Right atrium auricular region (tissue), 2 donors: ENCODE results near the gene EID1. TPM values are rescaled to one million over a fixed set of nuclear protein-coding genes. Genes with fewer than 3 reads are reported as not detected.

ENCODE experiments used
- DNase-seq: peaks from one replicate; pipeline ENCODE4 v3.0.0-alpha.2; 2019; ENCODE audit warnings: low spot score
- H3K27ac ChIP-seq, 2 donors: fragments of 200-600 bp; sonication (generic); 1 replicate in 1 of 2; 2 replicates in 1 of 2; pipeline ENCODE4 v1.5.1; 2016 to 2019
- H3K27me3 ChIP-seq, 2 donors: fragments of 200-600 bp; sonication (generic); one replicate each; pipeline versions ENCODE4 v1.5.1 to v1.6.0; 2017 to 2019
- H3K36me3 ChIP-seq: fragments of 200-600 bp; sonication (generic); one replicate; pipeline ENCODE4 v1.5.1; 2016
- H3K4me1 ChIP-seq, 2 donors: fragments of 200-600 bp; sonication (generic); one replicate each; pipeline versions ENCODE4 v1.5.1 to v1.6.0; 2017 to 2019
- H3K4me3 ChIP-seq, 2 donors: fragments of 200-600 bp; sonication (generic); 1 replicate in 1 of 2; 2 replicates in 1 of 2; pipeline ENCODE4 v1.5.1; 2017 to 2019; ENCODE audit warnings: mild to moderate bottlenecking in 1 of 2, moderate library complexity in 1 of 2
- H3K9me3 ChIP-seq, 2 donors: fragments of 200-600 bp; sonication (generic); one replicate each; pipeline ENCODE4 v1.5.1; 2019
- total RNA-seq, 2 donors: library from RNA; depleted of rRNA; stranded (reverse); fragments of >200 nt; gene quantifications; one replicate each; pipeline ENCODE4 v1.1.0, GENCODE V29; 2016
- TF ChIP-seq, protein P1 (sequence below), 2 donors: fragments of 200-600 bp; sonication (generic); IDR thresholded peaks; one replicate each; pipeline ENCODE4 v1.5.1; 2019; ENCODE audit warnings: antibody characterized with exemption in 2 of 2

The EID1 gene
- total RNA-seq, 2 donors from 2014 or later = 369 to 524 TPM

DNA sequence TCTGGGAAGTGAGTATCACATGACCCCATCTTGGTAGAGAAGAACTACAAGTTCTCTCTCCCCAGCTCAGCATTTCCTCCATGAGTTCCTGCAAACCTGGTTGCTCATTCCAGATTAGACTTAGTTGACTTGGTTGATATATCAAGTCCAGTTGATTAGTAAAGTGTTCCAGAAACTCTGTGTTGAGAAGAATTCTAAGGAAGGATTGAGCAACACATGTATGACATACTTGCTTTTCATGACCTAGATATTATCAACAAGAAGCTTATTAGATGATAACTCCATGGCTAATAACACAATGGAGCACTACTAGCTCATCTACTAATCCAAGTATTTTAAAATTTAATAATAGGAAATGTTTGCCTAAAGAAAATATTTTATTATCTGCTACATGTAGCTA lies 6.4 kb upstream of the EID1 start:
- Histone ChIP-seq H3K27ac (no peak overlapping the region), H3K4me1 (peaks cover 0 to 4% of the 10 kb centered on the region in 2 donors), H3K4me3 (no peak overlapping the region), H3K9me3 (no peaks in the 10 kb centered on the region), H3K27me3 (no peaks in the 10 kb centered on the region), H3K36me3 (no peaks in the 10 kb centered on the region)
- no peak for DNase-seq
- TF ChIP-seq, protein P1, sequence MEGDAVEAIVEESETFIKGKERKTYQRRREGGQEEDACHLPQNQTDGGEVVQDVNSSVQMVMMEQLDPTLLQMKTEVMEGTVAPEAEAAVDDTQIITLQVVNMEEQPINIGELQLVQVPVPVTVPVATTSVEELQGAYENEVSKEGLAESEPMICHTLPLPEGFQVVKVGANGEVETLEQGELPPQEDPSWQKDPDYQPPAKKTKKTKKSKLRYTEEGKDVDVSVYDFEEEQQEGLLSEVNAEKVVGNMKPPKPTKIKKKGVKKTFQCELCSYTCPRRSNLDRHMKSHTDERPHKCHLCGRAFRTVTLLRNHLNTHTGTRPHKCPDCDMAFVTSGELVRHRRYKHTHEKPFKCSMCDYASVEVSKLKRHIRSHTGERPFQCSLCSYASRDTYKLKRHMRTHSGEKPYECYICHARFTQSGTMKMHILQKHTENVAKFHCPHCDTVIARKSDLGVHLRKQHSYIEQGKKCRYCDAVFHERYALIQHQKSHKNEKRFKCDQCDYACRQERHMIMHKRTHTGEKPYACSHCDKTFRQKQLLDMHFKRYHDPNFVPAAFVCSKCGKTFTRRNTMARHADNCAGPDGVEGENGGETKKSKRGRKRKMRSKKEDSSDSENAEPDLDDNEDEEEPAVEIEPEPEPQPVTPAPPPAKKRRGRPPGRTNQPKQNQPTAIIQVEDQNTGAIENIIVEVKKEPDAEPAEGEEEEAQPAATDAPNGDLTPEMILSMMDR (IDR thresholded peaks at IDR 0.05) = no peak

DNA sequence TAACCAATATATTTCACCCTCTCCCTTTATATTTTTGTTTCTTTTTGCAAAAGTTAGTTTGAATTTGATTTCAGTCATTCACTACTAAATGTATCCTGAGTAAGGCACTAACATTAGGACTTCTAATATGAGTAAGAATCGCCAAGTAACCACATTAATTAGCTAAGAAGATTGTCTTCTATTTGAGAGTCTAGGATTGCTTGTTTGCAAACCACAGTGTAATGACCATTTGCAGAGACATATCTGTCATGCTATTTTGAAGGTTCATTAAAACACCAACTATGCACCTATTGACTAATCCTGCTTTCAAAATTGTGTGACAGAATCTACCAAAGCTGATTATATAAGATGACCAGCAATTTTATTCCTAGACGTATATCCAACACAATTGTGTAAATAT lies 5.3 kb upstream of the EID1 start:
- Histone ChIP-seq H3K4me1 (peaks cover 0 to 4% of the 10 kb centered on the region in 2 donors), H3K9me3 (no peaks in the 10 kb centered on the region), H3K4me3 (no peak overlapping the region), H3K27ac (no peak overlapping the region), H3K27me3 (no peaks in the 10 kb centered on the region), H3K36me3 (no peaks in the 10 kb centered on the region)
- TF ChIP-seq, protein P1 (IDR thresholded peaks at IDR 0.05) = no peak
- no peak for DNase-seq

DNA sequence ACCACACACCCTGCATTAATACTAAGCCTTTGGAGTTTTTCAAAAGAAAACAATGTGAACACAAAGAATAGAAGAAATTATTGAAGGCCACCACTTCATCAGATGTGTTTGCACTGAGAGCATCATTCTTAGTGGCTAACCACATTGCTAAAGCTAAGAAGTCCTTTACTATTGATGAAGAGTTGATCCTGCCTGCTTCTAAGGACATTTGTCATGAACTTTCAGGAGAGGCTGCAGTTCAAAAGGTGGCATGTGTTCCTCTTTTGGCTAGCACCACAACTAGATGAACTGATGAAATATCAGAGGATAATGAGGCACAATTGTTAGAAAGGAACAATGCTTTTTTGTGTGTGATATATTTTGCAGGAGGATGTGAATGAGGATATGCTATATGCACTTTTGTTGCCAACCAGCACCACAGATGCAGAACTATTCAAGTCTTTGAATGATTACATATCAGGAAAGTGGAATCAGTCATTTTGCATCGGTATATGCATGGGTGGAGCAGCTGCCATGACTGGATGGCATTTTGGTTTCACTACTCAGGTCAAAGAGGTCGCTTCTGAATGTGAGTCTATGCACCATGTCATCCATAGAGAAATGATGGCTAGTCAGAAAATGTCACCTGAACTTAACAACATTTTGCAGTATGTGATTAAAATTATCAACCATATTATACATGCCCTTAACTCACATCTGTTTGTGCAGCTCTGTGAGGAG lies 2.5 kb upstream of the EID1 start:
- no peak overlapping the region for H3K27ac ChIP-seq
- H3K4me1 ChIP-seq = peaks cover 0 to 22% of the 10 kb centered on the region in 2 donors
- DNase-seq = no peak

DNA sequence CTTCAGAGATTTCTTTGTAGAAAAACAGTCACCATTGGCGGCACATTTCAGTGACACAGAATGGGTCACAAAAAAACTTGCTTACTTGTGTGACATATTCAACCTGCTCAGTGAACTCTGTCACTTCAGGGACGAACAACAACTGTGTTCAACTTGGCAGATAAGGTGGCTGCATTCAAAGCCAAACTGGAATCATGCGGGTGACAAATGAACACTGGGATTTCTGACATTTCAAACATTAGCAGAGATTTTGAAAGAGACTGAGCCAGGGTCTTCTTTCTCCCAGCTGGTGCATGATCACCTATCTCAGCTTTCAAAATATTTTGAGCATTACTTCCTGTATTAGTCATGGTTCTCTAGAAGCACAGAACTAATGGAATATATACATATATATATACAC lies 1.9 kb upstream of the EID1 start:
- no peak for DNase-seq
- H3K27ac ChIP-seq = no peak overlapping the region

More for the DNA sequence above, 2.5 kb upstream of the EID1 start:
- no peak overlapping the region for H3K4me3 ChIP-seq
- TF ChIP-seq, protein P1 (IDR thresholded peaks at IDR 0.05) = no peak
- no peaks in the 10 kb centered on the region for H3K27me3 ChIP-seq
- no peaks in the 10 kb centered on the region for H3K9me3 ChIP-seq
- H3K36me3 ChIP-seq = no peaks in the 10 kb centered on the region

DNA sequence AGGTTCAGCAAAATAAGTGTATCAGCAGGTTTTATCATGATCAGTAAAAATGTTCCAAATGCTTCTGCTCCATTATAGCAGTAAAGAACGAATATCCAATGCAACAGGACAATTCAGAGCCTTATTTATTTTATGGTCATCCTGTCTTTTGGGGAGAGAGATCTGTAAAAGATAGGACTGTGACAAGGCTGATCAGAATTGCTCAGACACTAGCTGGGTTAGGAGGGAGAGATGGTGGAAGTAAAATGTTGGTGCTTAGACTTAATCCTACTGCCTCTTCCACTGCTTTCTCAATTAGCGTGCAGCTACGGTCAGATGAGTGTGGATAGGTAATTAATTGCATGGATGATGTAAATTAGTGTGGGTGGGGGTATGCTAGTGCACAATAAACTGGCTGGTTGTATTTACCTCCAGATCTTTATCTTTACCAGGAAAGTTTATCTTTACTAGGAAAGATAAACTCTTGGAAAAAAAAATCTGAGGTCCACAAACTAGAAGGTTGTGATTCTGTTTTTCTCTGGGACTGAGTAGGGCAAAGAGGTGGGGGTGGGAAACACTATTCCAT lies 2.2 kb downstream of the EID1 start:
- no peak overlapping the region for H3K4me3 ChIP-seq
- DNase-seq = no peak
- H3K36me3 ChIP-seq = no peaks in the 10 kb centered on the region
- no peaks in the 10 kb centered on the region for H3K27me3 ChIP-seq
- no peak overlapping the region for H3K27ac ChIP-seq
- TF ChIP-seq, protein P1 (IDR thresholded peaks at IDR 0.05) = no peak
- peaks cover 0 to 22% of the 10 kb centered on the region in 2 donors for H3K4me1 ChIP-seq
- H3K9me3 ChIP-seq = no peaks in the 10 kb centered on the region

More for the DNA sequence above, 1.9 kb upstream of the EID1 start:
- H3K36me3 ChIP-seq = no peaks in the 10 kb centered on the region
- TF ChIP-seq, protein P1 (IDR thresholded peaks at IDR 0.05) = no peak
- H3K4me1 ChIP-seq = peaks cover 0 to 26% of the 10 kb centered on the region in 2 donors
- no peaks in the 10 kb centered on the region for H3K27me3 ChIP-seq
- no peaks in the 10 kb centered on the region for H3K9me3 ChIP-seq
- H3K4me3 ChIP-seq = no peak overlapping the region
